Left ventricle myocardium inferior (tissue), 1 donor: ENCODE results near the gene PRR4. TPM values are rescaled to one million over a fixed set of nuclear protein-coding genes. Genes with fewer than 3 reads are reported as not detected.

ENCODE experiments used
- DNase-seq: peaks from one replicate; pipeline ENCODE4 v3.0.0-alpha.2; 2020
- H3K27ac ChIP-seq: fragments of 200-600 bp; replicated peaks from 2 replicates; pipeline ENCODE4 v1.8.0; 2021
- H3K27me3 ChIP-seq: fragments of 200-600 bp; 2 replicates; pipeline ENCODE4 v1.8.0; 2021; ENCODE audit warnings: low read depth
- H3K36me3 ChIP-seq: fragments of 200-600 bp; 2 replicates; pipeline ENCODE4 v1.8.0; 2021
- H3K4me1 ChIP-seq: fragments of 200-600 bp; 2 replicates; pipeline ENCODE4 v1.8.0; 2021
- H3K4me3 ChIP-seq: fragments of 200-600 bp; 2 replicates; pipeline ENCODE4 v1.8.0; 2021; ENCODE audit warnings: mild to moderate bottlenecking, moderate library complexity
- H3K9me3 ChIP-seq: fragments of 200-600 bp; replicated peaks from 2 replicates; pipeline ENCODE4 v1.8.0; 2021
- CTCF ChIP-seq: fragments of 200-600 bp; IDR thresholded peaks from 2 replicates; pipeline ENCODE4 v1.8.0; 2021; ENCODE audit warnings: antibody characterized with exemption, mild to moderate bottlenecking, borderline replicate concordance
- intact Hi-C: fragments of 100-400 bp; cut with micrococcal nuclease; formaldehyde crosslinking; loops from one replicate; pipeline ENCODE4 v1.11.0; 2022
- total RNA-seq: library from RNA; stranded (reverse); fragmentation: NEBNext Ultra II Directional; extraction: Animal tissue kit (Norgen Biotek cat#: 25700); gene quantifications from one replicate; pipeline ENCODE4 v1.2.1, GENCODE V29; 2021
- donor health status: DM: no; HTN: yes; CAD: no; lungs with severe emphysema.

Gene PRR4
- total RNA-seq, 1 donor from 2014 or later = 1.2 TPM

GRCh38 chr12:10853776-10854175, 4.5 kb upstream of the PRR4 start:
- DNase-seq = no peak

GRCh38 chr12:10851243-10851858, 2.1 kb upstream of the PRR4 start:
- Histone ChIP-seq H3K36me3 (peaks cover 9% of the 10 kb centered on the region), H3K27me3 (no peaks in the 10 kb centered on the region), H3K9me3 (peaks cover 7% of the 10 kb centered on the region), H3K27ac (no peak overlapping the region), H3K4me1 (peaks cover 10% of the 10 kb centered on the region), H3K4me3 (no peak overlapping the region)
- intact Hi-C loops = no loop called here
- no peak for TF ChIP-seq CTCF
- no peak for DNase-seq

More at GRCh38 chr12:10853776-10854175, 4.5 kb upstream of the PRR4 start:
- peaks cover 14% of the 10 kb centered on the region for H3K36me3 ChIP-seq
- no peak overlapping the region for H3K4me3 ChIP-seq
- H3K27ac ChIP-seq = no peak overlapping the region
- H3K4me1 ChIP-seq = peaks cover 10% of the 10 kb centered on the region
- H3K27me3 ChIP-seq = no peaks in the 10 kb centered on the region
- no peak for TF ChIP-seq CTCF
- intact Hi-C loops = no loop called here
- H3K9me3 ChIP-seq = peaks cover 22% of the 10 kb centered on the region

GRCh38 chr12:10847744-10848143, 1.5 kb downstream of the PRR4 start:
- no peak for DNase-seq
- intact Hi-C loops = no loop called here
- no peak overlapping the region for H3K4me3 ChIP-seq
- no peak overlapping the region for H3K27ac ChIP-seq
- H3K36me3 ChIP-seq = peaks cover 9% of the 10 kb centered on the region
- H3K9me3 ChIP-seq = no peaks in the 10 kb centered on the region
- no peak for TF ChIP-seq CTCF
- H3K27me3 ChIP-seq = no peaks in the 10 kb centered on the region
- H3K4me1 ChIP-seq = peaks cover 10% of the 10 kb centered on the region

GRCh38 chr12:10842862-10843261, 6.4 kb downstream of the PRR4 start:
- TF ChIP-seq CTCF = no peak
- Histone ChIP-seq H3K27me3 (no peaks in the 10 kb centered on the region), H3K4me3 (no peak overlapping the region), H3K27ac (no peak overlapping the region), H3K4me1 (no peaks in the 10 kb centered on the region), H3K36me3 (peaks cover 9% of the 10 kb centered on the region), H3K9me3 (no peaks in the 10 kb centered on the region)
- intact Hi-C loops = no loop called here
- no peak for DNase-seq

GRCh38 chr12:10838461-10838860, 10.8 kb downstream of the PRR4 start:
- TF ChIP-seq CTCF = no peak
- H3K4me3 ChIP-seq = no peak overlapping the region
- no peak for DNase-seq
- no peaks in the 10 kb centered on the region for H3K4me1 ChIP-seq
- peaks cover 12% of the 10 kb centered on the region for H3K9me3 ChIP-seq
- H3K27me3 ChIP-seq = no peaks in the 10 kb centered on the region
- no peak overlapping the region for H3K27ac ChIP-seq
- H3K36me3 ChIP-seq = no peaks in the 10 kb centered on the region
- intact Hi-C loops = no loop called here

GRCh38 chr12:10829994-10830393, 19.3 kb downstream of the PRR4 start:
- intact Hi-C loops = no loop called here
- DNase-seq = no peak
- no peaks in the 10 kb centered on the region for H3K4me1 ChIP-seq
- H3K4me3 ChIP-seq = no peak overlapping the region
- no peak overlapping the region for H3K27ac ChIP-seq
- TF ChIP-seq CTCF = no peak
- H3K27me3 ChIP-seq = no peaks in the 10 kb centered on the region
- H3K36me3 ChIP-seq = no peaks in the 10 kb centered on the region
- no peaks in the 10 kb centered on the region for H3K9me3 ChIP-seq
